Measurements from ENCODE around the gene POU2AF2.

The POU2AF2 gene

DNA sequence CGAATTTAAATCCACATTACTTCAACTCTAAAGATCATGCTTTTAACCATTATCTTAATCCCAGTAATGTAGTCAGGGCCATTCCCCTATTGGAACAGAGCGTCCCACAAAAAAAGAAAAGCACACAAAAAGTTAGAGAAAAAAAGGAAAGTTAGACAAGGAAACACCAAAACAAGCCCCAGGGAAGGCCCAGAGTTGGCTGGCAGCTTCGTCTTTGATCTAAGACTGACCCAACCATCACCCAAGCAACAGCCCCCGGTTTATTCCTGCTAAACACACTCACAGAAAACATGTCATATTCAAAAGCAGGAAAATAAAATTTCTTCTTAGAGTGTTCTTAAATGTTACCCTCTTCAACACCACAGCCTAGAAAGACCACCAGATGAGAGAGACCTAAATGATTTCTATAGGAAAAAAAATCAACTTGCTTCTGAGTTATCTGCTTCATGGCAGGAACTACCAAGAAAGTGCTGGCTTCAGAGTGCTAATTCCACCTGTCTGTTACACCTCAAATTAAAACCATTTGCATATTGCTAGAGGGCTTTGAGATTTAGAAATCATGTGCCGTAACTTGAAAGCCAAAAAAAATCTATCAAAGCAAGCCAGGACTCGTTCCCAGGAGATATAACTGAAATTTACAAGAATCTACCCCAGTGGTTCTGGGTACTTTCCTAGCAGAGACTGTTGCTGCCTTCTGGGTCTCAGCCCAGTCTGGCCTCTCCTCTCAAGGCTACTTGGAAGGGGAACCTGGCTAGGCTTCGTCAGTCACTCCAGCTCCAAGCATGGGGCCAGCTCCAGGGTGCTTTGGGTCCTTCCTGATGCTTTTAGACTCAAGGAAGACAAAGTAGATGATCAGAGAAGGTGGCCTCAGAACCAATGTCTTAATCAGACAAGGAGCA, 84.0 kb downstream of the POU2AF2 start:
- peak in 32 of 56 donors; percentile 5 to 72 (median 32) for DNase-seq

DNA sequence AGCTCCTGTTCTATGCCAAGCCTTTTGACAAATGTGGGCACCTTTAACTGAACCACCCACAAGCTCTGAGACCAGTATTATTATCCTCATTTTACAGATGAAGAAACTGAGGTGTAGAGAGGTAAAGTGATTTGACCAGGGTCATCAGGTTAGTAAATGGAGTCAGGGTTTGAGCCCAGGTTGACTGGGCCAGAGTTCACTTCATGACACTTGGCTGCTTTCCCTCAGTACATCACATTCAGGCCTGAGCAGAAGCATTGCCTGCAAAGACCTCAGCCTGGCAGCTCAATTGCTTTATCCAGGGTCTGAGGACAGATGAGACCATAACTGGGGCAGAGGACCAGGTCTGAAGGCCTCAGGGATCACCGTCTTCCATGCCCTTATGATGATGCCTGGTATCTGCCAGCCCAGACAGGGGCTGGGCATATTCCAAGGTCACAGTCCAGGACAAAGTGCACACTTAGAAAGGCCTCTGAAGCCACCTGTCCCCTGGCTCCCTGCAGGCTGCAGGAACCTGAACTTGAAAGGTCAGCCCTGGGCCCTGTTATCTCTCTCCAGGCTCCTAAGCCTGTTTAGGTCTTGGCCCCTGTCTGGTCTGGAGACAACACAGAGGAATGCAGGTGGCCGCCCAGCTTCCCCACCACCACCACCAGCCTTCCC, 84.8 kb downstream of the POU2AF2 start:
- DNase-seq: no peak

DNA sequence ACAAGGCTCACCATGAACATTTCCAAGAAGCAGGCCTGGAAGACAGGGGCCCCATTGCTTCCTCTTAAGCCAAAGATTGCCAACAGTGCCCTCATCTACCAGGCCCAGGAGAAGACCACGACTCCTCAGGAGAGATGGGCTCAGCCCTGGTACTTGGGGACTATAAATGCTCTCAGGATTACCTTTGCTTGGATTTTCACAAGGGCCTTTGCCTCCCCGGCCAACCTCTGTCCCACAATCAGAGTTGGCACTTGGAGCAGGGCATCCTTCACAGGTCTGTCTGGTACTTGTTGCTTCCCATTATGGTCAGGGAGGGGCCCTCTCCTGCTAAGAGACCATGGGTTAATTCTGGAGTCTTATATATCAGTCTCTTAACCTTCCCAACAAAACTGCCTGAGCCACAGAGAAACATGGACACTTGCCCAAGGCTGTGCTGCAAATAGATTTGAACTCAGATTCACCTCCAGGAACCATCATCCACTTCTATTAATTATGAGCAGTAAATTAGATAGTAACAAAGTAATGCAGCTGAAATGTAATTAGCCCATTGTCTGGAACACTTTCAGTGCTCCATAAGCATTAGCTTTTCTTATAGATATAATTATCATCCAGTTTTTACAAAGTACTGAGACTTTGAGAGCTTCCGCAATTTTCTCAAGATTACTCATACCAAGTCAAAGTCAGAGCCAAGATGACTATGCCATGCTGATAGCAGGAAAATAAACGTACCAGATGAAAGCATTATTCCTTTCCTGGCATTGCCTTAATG, 86.4 kb downstream of the POU2AF2 start:
- DNase-seq: no peak

DNA sequence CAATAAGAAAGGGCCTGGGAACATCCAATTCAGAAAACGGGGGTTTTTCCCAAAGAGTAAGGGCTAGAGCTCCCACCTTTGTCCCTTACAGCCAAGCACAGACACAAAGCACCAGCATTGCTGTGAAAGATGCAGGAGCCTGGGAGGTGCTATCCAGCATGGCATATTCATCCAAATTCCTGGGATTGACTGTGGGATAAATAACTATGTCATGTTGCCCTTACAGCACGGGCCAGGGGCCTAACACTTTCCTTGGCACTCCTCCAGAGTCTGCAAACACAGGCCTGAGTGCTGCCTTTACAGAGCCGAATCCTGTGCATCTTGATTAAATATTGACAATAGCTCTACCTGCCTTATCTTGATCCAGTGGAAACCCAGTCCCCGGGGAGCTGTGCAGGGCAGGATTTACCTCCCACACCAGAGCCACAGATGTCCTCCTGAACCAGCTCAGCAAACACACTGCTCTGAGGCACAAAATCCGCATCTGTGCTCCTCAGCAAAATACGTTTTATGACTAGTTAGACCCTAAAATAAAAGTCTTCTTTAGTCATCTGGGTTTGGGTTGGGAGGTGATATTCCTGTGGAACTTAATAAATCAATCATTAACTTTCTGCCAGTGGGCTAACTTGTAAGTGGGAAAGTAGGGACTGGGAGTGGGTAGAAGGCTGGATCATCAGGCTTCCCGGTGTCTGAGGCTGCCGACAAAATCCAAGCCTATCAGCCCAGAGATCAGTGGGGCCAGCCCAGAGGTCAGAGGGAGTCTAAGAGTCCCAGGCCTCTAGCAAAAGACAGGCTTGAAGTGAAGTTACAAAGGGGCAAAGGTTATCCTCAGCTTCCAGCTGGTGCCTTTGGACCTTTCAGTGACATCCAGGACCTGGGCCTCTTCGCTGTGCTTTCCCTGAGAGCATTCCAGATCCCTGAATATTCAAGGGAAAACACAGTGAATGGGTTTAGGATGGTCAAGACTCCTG, 89.3 kb downstream of the POU2AF2 start:
- DNase-seq: no peak

DNA sequence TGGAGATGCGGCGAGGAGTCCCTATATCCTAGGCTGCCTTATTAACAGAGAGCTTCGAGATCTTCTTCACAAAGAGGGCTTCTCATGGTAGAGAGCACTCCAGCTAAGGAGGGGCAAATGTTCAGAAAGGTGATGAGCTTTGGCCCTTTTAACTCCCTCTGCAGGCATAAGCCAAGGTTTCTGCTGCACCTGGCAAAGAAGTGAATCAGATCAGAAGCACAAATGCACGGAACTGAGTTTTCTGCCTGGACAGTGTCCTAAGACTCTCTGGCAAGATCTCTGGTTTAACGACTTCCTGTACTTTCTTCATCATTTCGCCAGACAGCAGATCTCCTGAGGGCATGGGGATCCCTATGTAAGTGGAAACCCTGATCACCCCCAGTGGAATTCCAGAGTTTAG, 90.0 kb downstream of the POU2AF2 start:
- DNase-seq: no peak

Measured in amygdala (tissue), 56 donors.